Measurements from ENCODE around the gene FAM83C.

DNA sequence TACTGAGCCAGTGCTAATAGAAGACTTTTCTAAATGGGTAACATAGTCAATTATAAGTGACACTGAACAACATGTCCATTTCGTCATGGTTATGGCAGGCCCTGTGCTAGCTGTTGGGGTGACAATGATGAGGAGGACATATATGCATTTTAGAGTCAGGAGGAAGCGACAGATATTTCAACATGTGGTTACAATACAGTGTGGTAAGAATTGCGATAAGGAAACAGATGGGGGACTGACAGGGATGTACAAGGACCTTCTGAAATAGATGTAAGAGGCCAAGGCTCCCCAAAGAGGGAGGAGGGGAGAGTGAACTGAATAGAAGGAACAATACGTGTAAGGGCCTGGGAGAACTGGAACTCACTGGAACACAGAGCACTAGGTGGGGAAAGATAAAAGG is 54.1 kb downstream of the FAM83C start:
- TF ChIP-seq, protein P1, sequence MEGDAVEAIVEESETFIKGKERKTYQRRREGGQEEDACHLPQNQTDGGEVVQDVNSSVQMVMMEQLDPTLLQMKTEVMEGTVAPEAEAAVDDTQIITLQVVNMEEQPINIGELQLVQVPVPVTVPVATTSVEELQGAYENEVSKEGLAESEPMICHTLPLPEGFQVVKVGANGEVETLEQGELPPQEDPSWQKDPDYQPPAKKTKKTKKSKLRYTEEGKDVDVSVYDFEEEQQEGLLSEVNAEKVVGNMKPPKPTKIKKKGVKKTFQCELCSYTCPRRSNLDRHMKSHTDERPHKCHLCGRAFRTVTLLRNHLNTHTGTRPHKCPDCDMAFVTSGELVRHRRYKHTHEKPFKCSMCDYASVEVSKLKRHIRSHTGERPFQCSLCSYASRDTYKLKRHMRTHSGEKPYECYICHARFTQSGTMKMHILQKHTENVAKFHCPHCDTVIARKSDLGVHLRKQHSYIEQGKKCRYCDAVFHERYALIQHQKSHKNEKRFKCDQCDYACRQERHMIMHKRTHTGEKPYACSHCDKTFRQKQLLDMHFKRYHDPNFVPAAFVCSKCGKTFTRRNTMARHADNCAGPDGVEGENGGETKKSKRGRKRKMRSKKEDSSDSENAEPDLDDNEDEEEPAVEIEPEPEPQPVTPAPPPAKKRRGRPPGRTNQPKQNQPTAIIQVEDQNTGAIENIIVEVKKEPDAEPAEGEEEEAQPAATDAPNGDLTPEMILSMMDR (conservative IDR thresholded peaks at IDR 0.05; ENCODE audit: low read depth, low read length), result no peak
- TF ChIP-seq EZH2 (IDR thresholded peaks at IDR 0.05; ENCODE audit: low read length, unreplicated experiment), result no peak
